ENCODE data around the gene PPARA.

The PPARA gene

GRCh38 chr22:46280999-46281623, 130.8 kb downstream of the PPARA start:
- DNase-seq, result no peak

GRCh38 chr22:46281866-46282678, 131.7 kb downstream of the PPARA start:
- no peak for DNase-seq

GRCh38 chr22:46286006-46286405, 135.7 kb downstream of the PPARA start:
- DNase-seq, result no peak

GRCh38 chr22:46286941-46287872, 136.9 kb downstream of the PPARA start:
- DNase-seq, result no peak

- peak; percentile 71 for DNase-seq
Observed at GRCh38 chr22:46287873-46288751, 137.8 kb downstream of the PPARA start.

- no peak for DNase-seq
Observed at GRCh38 chr22:46288846-46289243, 138.5 kb downstream of the PPARA start.

GRCh38 chr22:46289244-46289891, 139.0 kb downstream of the PPARA start:
- no peak for DNase-seq

GRCh38 chr22:46290121-46290842, 140.0 kb downstream of the PPARA start:
- no peak for DNase-seq

GRCh38 chr22:46290843-46291785, 140.8 kb downstream of the PPARA start:
- DNase-seq, result no peak

- DNase-seq, result no peak
Observed at GRCh38 chr22:46292173-46292572, 141.8 kb downstream of the PPARA start.

- no peak for DNase-seq
Observed at GRCh38 chr22:46292732-46293131, 142.4 kb downstream of the PPARA start.
